Measurements from ENCODE around the gene RTP2. TPM values are rescaled to one million over a fixed set of nuclear protein-coding genes. Genes with fewer than 3 reads are reported as not detected.

RTP2 gene, protein sequence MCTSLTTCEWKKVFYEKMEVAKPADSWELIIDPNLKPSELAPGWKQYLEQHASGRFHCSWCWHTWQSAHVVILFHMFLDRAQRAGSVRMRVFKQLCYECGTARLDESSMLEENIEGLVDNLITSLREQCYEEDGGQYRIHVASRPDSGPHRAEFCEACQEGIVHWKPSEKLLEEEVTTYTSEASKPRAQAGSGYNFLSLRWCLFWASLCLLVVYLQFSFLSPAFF
- total RNA-seq (2022; extraction: Qiagen RNA extraction; ENCODE audit: low read depth) = not detected in 5 replicates

DNA sequence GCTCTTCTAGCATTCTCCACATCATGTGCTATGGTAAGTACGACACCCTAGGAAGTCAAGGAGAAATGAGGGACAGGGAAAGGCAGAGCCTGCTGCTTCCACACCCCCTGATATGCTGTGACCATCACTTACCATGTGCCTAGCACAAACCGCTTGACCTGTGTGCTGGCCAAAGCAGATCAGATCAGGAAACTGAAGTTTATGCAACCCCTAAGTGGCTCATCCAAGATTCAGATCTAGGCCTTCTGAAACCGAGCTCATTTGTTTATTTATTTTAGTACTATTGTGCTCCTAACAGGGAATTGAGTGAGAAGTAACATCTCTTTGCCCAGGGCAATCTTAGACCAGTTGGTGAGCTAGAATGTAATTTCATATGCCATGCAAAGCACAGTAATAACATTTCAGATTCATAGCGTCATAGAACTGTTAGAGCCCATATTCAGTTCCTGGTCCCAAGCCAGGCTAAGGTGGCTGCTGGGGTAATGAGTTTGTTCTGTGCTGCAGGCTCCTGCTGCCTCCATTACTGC, at the start of gene RTP2:
Gene RTP2 (minus strand): TSS at position 51 of the 527 bp plus-strand sequence. CDS start 429 bp downstream, outside the sequence.

DNA sequence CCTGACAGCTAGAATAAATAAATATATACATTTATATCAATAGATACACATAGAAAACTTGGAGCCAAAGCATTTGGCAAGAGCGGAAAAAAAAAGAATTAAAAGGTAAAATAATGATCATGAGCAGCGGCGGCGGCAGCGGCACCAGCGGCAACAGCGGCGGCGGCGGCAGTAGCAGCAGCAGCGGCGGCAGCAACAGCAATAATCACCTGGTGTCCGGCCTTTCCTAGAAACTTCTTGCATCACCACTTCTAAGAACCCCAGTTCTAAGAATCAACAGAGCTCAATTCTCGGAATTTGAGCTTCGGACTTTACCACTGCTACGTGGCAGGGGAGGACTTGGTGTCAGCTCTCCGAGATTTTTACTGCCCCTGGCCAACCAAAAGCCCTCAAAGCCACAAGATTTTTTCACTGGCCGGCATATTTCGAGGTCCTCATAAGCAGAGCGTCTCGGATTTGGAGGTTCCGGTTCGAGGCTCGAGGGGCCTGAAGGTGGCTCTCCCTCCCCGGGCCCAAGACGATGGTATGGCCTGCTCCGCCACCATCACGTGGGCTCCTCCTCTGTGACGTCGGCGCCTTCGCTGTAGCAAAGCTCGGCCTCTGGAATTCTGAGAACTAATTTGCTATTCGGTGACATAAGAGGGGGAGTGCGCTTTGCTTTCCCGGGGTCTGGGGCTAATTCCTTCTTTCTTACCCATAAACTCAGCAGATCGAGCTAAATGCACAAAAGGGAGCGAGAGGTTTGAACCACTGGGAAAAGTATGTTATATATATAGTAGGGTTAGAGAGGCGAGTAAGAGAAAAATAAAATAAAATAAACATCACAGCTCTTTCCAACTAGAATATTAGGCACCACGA, 43.1 kb upstream of the RTP2 start, which contains the start of gene BCL6:
Gene BCL6 (minus strand): TSS at position 268 of the 858 bp plus-strand sequence. CDS start 11,775 bp downstream, outside the sequence.

GRCh38 chr3:187669675-187670504, 32.5 kb downstream of the RTP2 start, which contains the start of gene SST:
Gene SST, minus strand, starts transcription at chr3:187670394. Its CDS starts 103 bp downstream, at chr3:187670291.

Other genes starting within 250 kb of the RTP2 start
- gene SST, start 32.2 kb downstream of the RTP2 start, total RNA-seq (2022; extraction: Qiagen RNA extraction; ENCODE audit: low read depth) = not detected in 5 replicates
- 6.6 to 10.1 TPM (median 9.5 TPM) in 5 replicates for gene BCL6, start 42.9 kb upstream of the RTP2 start, total RNA-seq (2022; extraction: Qiagen RNA extraction; ENCODE audit: low read depth)

Measured in A549 treated with GW870086 at 1 μM for 4 hours (cell line).